Muscle layer of colon (tissue), 2 donors: ENCODE data around the gene MACO1.

Experiments used
- H3K27ac ChIP-seq: one replicate; pipeline ENCODE4 v1.7.0; 2013; ENCODE audit warnings: low read depth, mild to moderate bottlenecking, low read length, moderate library complexity
- H3K27me3 ChIP-seq, 2 donors: one replicate each; pipeline ENCODE4 v1.7.0; 2013; ENCODE audit warnings: low read length in 2 of 2, mild to moderate bottlenecking in 2 of 2; ENCODE audit not compliant: insufficient read depth in 2 of 2, control insufficient read depth in 1 of 2
- H3K36me3 ChIP-seq: one replicate; pipeline ENCODE4 v1.7.0; 2013; ENCODE audit warnings: mild to moderate bottlenecking, low read length; ENCODE audit not compliant: insufficient read depth
- H3K4me1 ChIP-seq: one replicate; pipeline ENCODE4 v1.7.0; 2013; ENCODE audit warnings: mild to moderate bottlenecking, low read length; ENCODE audit not compliant: insufficient read depth
- H3K4me3 ChIP-seq, 2 donors: one replicate each; pipeline ENCODE4 v1.7.0; 2013; ENCODE audit warnings: low read length in 2 of 2, low read depth in 1 of 2, mild to moderate bottlenecking in 1 of 2, moderate library complexity in 1 of 2
- H3K9ac ChIP-seq: one replicate; pipeline ENCODE4 v1.7.0; 2013; ENCODE audit warnings: low read length
- H3K9me3 ChIP-seq: one replicate; pipeline ENCODE4 v1.7.0; 2013; ENCODE audit warnings: mild to moderate bottlenecking, low read length
- donor health status: abdominal sarcoma.
- donor health status: Adenocarcinoma of cecum.

MACO1 gene

GRCh38 chr1:25467616-25468015, 36.9 kb downstream of the MACO1 start:
- H3K9me3 ChIP-seq: no peaks in the 10 kb centered on the region
- no peak overlapping the region for H3K9ac ChIP-seq
- H3K4me1 ChIP-seq: peaks cover 18% of the 10 kb centered on the region
- H3K36me3 ChIP-seq: no peaks in the 10 kb centered on the region
- H3K27me3 ChIP-seq: no peaks in the 10 kb centered on the region
- no peak overlapping the region for H3K27ac ChIP-seq
- no peak overlapping the region for H3K4me3 ChIP-seq

DNA sequence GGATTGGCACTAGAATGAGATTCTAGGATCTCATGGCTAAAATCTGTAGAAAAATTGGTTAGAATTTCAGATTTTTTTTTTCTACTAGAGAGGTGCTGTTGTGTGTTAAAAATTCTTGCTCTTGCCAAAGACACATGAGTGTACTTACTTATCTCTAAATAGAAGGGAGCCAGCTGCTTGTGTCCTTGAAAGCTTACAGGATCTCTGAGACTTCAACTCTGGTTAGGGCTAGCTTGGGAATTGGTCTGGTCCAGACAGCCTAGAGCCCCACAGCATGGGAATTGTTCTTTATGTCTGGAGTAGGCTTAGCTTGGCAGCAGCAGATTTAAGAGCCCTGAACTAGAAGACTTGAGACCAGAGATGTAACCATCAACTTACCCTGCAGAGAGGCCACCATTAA, 37.3 kb downstream of the MACO1 start:
- no peak overlapping the region for H3K27ac ChIP-seq

DNA sequence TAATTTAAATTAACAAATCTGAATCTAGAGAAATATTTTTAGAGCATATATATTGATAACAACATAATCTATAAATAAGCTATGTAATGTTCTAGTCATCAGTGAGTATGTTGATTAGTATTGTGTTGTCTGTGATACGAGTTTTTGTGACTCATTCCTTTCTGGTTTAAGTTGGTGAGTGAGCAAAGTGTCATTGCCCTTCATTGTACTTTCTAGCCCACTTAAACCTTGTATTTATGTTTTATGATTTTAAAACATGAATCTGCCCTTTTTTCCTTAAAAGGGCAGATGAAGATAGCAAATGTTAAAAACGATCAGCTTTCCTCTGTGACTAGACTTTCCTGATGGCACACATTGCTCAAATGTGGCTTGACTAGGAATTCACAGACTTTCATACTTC, 38.5 kb downstream of the MACO1 start:
- Histone ChIP-seq H3K9ac (no peak overlapping the region), H3K4me3 (no peak overlapping the region), H3K9me3 (no peaks in the 10 kb centered on the region), H3K36me3 (no peaks in the 10 kb centered on the region), H3K27ac (no peak overlapping the region), H3K4me1 (peaks cover 18% of the 10 kb centered on the region), H3K27me3 (no peaks in the 10 kb centered on the region)

More for the DNA sequence above, 37.3 kb downstream of the MACO1 start:
- peaks cover 18% of the 10 kb centered on the region for H3K4me1 ChIP-seq
- no peak overlapping the region for H3K9ac ChIP-seq
- no peaks in the 10 kb centered on the region for H3K9me3 ChIP-seq
- H3K4me3 ChIP-seq: no peak overlapping the region
- H3K27me3 ChIP-seq: no peaks in the 10 kb centered on the region
- no peaks in the 10 kb centered on the region for H3K36me3 ChIP-seq

DNA sequence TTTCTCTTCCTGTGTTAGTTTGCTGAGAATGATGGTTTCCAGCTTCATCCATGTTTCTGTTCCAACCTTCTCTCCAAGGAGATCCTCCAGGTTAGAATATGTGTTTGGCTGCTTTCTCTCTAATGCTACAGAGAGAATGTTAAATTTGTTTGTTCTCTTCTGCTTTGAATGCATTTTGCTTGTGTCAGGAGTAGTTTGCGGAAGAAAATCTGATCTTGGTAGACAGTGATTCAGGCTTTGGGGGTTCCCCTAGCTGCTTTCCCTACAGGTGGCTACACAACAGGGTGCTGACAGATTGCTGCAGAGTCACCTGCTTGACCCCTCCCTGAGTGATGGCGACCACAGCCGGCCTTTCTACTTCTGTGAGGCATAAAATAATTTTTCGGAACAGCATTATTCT, 41.8 kb downstream of the MACO1 start:
- Histone ChIP-seq H3K36me3 (no peaks in the 10 kb centered on the region), H3K27ac (no peak overlapping the region), H3K27me3 (no peaks in the 10 kb centered on the region), H3K9me3 (no peaks in the 10 kb centered on the region), H3K4me1 (peaks cover 29% of the 10 kb centered on the region), H3K9ac (no peak overlapping the region), H3K4me3 (no peak overlapping the region)

DNA sequence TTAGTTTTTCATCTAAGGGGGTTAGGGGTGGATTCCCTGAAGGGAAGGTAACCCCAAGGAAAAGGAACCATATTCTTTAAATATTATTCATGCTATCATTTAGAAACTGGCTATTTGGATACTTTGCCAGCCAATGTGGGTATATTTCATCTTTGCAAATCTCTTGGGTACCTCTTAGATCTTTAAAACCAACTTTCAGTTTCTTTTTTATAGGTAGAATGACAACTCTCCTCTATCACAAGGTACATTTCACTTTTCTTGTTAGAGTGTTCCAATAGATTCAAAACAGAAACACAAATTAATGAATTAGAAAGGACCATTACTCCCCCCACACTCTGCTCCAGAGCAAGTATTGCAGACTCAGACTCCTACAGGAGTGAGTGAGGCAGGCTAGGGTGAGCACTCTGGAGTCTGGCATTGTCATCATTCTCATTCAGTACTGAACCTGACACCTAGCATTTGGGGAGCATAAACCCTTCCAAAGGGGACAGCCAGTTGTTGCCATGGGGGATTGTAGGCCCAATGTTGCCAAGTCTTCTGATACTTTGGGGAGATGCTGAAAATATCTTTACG, 43.0 kb downstream of the MACO1 start:
- H3K36me3 ChIP-seq: no peaks in the 10 kb centered on the region
- no peaks in the 10 kb centered on the region for H3K27me3 ChIP-seq
- no peak overlapping the region for H3K4me3 ChIP-seq
- no peak overlapping the region for H3K9ac ChIP-seq
- H3K4me1 ChIP-seq: peaks cover 20% of the 10 kb centered on the region
- H3K9me3 ChIP-seq: no peaks in the 10 kb centered on the region
- no peak overlapping the region for H3K27ac ChIP-seq

- Histone ChIP-seq H3K4me3 (no peak overlapping the region), H3K27ac (no peak overlapping the region), H3K27me3 (no peaks in the 10 kb centered on the region), H3K9ac (no peak overlapping the region), H3K4me1 (peaks cover 20% of the 10 kb centered on the region), H3K9me3 (no peaks in the 10 kb centered on the region), H3K36me3 (no peaks in the 10 kb centered on the region)
Measured at GRCh38 chr1:25474439-25475047, 43.8 kb downstream of the MACO1 start.

DNA sequence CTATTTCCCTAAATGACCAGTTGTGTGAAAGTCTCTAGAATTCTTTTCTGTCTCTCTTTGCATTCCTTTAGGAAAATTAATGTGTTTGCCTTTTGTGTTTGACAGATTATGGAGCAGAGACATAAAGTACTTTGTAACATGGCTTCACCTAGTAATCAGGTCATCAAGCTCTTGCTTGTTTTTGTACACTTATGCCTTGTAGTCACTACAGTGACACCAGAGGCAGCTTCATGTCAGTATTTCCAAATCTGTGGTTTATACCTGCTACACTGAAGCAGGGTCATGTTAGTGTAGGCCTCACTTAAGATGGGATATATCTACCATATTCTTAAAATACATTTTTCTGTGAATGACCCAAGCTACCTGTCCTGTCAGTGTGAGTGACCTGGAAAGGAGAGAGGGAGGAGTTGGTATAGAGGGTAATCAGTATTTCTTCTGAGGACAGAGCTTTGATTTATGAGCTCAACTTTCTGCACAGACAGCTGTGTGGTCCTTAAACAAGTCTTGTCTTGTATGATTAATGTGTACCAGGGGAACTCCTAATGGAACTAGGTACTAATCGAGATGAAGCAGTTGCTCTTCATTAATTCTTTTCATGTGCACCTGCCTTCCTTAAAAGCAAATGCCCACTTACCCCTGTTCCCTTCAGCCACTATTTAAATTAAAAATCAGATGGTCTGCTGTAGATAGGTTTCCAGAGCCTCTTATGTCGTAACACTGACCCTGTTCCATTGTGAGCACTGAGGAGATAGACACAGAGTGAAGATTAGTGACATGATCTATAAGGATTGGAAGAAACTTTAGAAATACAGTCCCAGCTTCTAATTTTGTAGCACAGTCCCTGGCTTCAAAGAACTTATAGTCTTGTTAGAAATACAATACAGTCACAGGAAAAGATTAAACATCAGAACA, 45.7 kb downstream of the MACO1 start:
- no peak overlapping the region for H3K4me3 ChIP-seq
- H3K36me3 ChIP-seq: no peaks in the 10 kb centered on the region
- peaks cover 20% of the 10 kb centered on the region for H3K4me1 ChIP-seq
- H3K9me3 ChIP-seq: no peaks in the 10 kb centered on the region
- H3K27ac ChIP-seq: no peak overlapping the region
- no peak overlapping the region for H3K9ac ChIP-seq
- H3K27me3 ChIP-seq: no peaks in the 10 kb centered on the region

DNA sequence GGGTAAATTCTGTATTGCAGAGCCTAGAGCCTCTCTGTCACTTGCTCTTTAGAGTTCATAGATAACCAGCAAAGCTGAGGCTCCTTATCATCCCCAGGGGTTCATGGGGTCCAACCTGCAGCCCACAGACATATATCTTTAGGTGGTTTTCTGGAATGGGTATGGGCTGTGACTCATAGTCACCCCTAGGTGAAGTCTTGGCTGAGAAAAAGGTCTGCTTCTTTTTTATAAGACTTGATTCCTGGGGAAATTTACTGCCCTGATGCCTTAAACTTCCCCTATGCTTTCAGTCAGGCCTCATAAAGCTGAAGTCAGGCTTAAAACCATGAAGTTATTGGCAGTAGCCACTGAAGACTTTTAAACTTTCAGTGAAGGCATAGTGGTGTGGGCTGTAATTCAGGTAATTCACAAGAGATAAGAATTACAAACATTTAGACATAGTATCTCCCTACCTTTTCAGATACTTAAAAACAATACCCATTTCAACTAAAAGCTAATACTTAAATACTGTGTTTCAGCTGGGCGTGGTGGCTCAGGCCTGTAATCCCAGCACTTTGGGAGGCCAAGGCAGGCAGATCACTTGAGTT, 46.8 kb downstream of the MACO1 start:
- Histone ChIP-seq H3K4me3 (no peak overlapping the region), H3K9me3 (no peaks in the 10 kb centered on the region), H3K9ac (no peak overlapping the region), H3K4me1 (peaks cover 20% of the 10 kb centered on the region), H3K27me3 (no peaks in the 10 kb centered on the region), H3K36me3 (no peaks in the 10 kb centered on the region), H3K27ac (no peak overlapping the region)

- H3K36me3 ChIP-seq: peaks cover 4% of the 10 kb centered on the region
- H3K4me1 ChIP-seq: peaks cover 24% of the 10 kb centered on the region
- H3K4me3 ChIP-seq: no peak overlapping the region
- H3K9ac ChIP-seq: no peak overlapping the region
- H3K9me3 ChIP-seq: no peaks in the 10 kb centered on the region
- H3K27ac ChIP-seq: no peak overlapping the region
- no peaks in the 10 kb centered on the region for H3K27me3 ChIP-seq
Measured at GRCh38 chr1:25478633-25479032, 47.9 kb downstream of the MACO1 start.

DNA sequence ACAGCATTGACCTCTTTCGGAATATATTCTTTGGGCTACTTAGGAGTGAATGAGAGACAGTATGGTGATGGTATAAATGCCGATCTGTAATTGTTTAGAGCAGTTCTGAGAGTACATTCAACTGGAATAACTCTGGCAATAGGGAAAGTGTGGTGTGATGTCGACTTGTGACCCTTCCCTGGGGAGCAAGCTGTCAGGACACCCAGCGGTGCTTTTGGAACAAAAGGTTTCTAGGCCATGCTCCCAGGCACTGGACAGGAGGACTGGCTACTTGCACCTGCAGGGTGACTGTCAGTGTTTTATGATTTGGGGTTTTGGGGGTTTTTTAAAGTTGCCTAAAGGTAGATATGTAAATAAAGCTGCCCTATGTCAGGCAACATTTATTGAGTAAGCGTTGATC, 50.9 kb downstream of the MACO1 start:
- H3K9me3 ChIP-seq: no peaks in the 10 kb centered on the region
- H3K27me3 ChIP-seq: no peaks in the 10 kb centered on the region
- H3K9ac ChIP-seq: no peak overlapping the region
- no peak overlapping the region for H3K27ac ChIP-seq
- H3K4me3 ChIP-seq: no peak overlapping the region
- H3K36me3 ChIP-seq: peaks cover 18% of the 10 kb centered on the region
- H3K4me1 ChIP-seq: peaks cover 25% of the 10 kb centered on the region

GRCh38 chr1:25482211-25482610, 51.5 kb downstream of the MACO1 start:
- Histone ChIP-seq H3K4me3 (no peak overlapping the region), H3K4me1 (peaks cover 21% of the 10 kb centered on the region), H3K9ac (no peak overlapping the region), H3K9me3 (no peaks in the 10 kb centered on the region), H3K27ac (no peak overlapping the region), H3K27me3 (no peaks in the 10 kb centered on the region), H3K36me3 (peaks cover 21% of the 10 kb centered on the region)
